ENCODE data around the gene GARS1. TPM values are rescaled to one million over a fixed set of nuclear protein-coding genes. Genes with fewer than 3 reads are reported as not detected.

The GARS1 gene
- total RNA-seq, 1 donor from 2014 or later = 517 TPM

GRCh38 chr7:30598121-30598876 is 3.6 kb downstream of the GARS1 start:
- H3K27ac ChIP-seq (ENCODE audit: low read depth, low read length) = no peak overlapping the region
- peak overlapping the region; percentile 82 for H3K4me3 ChIP-seq (ENCODE audit: insufficient read depth, low read depth, low read length)
- Mint-ChIP-seq H3K27me3 (ENCODE audit: low read depth, unreplicated experiment) (no peaks in the 10 kb centered on the region), H3K4me1 (ENCODE audit: low read depth, unreplicated experiment) (peaks cover 8% of the 10 kb centered on the region), H3K4me3 (ENCODE audit: unreplicated experiment) (peak overlapping the region; percentile 97), H3K9me3 (ENCODE audit: unreplicated experiment) (no peaks in the 10 kb centered on the region), H3K36me3 (ENCODE audit: low read depth, unreplicated experiment) (peaks cover 44% of the 10 kb centered on the region), H3K27ac (ENCODE audit: unreplicated experiment) (peak overlapping the region; percentile 98)
- H3K27me3 ChIP-seq (ENCODE audit: insufficient read depth, low read length) = no peaks in the 10 kb centered on the region
- H3K9me3 ChIP-seq (ENCODE audit: insufficient read depth, low read depth, low read length) = no peaks in the 10 kb centered on the region
- peaks cover 14% of the 10 kb centered on the region for H3K4me1 ChIP-seq (ENCODE audit: insufficient read depth, low read length)
- no peak for TF ChIP-seq EZH2 (IDR thresholded peaks at IDR 0.05; ENCODE audit: insufficient read depth, low read length)
- TF ChIP-seq CTCF (IDR thresholded peaks at IDR 0.05; ENCODE audit: insufficient read depth, low read depth, low read length) = no peak
- H2AFZ ChIP-seq (ENCODE audit: low read depth, low read length) = no peak overlapping the region
- no peak overlapping the region for H3K9ac ChIP-seq (ENCODE audit: low read length)
- H3K4me2 ChIP-seq (ENCODE audit: low read length) = peak overlapping the region; percentile 96
- peaks cover 92% of the 10 kb centered on the region for H3K79me2 ChIP-seq (ENCODE audit: insufficient read depth, low read length)
- H3K36me3 ChIP-seq (ENCODE audit: insufficient read depth, low read length) = peaks cover 34% of the 10 kb centered on the region
- FAIRE-seq (no peak), DNase-seq (ENCODE audit: low read depth) (no peak)
- peaks cover 38% of the 10 kb centered on the region for H4K20me1 ChIP-seq (ENCODE audit: insufficient read depth, low read length)

GRCh38 chr7:30604901-30605300 is 10.2 kb downstream of the GARS1 start:
- Histone ChIP-seq H2AFZ (ENCODE audit: low read depth, low read length) (no peak overlapping the region), H3K36me3 (ENCODE audit: insufficient read depth, low read length) (peaks cover 81% of the 10 kb centered on the region), H4K20me1 (ENCODE audit: insufficient read depth, low read length) (peaks cover 64% of the 10 kb centered on the region), H3K79me2 (ENCODE audit: insufficient read depth, low read length) (peaks cover 87% of the 10 kb centered on the region), H3K4me2 (ENCODE audit: low read length) (no peak overlapping the region), H3K4me3 (ENCODE audit: insufficient read depth, low read depth, low read length) (no peak overlapping the region), H3K9me3 (ENCODE audit: insufficient read depth, low read depth, low read length) (no peaks in the 10 kb centered on the region), H3K27ac (ENCODE audit: low read depth, low read length) (no peak overlapping the region), H3K27me3 (ENCODE audit: insufficient read depth, low read length) (no peaks in the 10 kb centered on the region), H3K4me1 (ENCODE audit: insufficient read depth, low read length) (no peaks in the 10 kb centered on the region), H3K9ac (ENCODE audit: low read length) (no peak overlapping the region)
- no peak overlapping the region for H3K4me3 Mint-ChIP-seq (ENCODE audit: unreplicated experiment)
- no peaks in the 10 kb centered on the region for H3K27me3 Mint-ChIP-seq (ENCODE audit: low read depth, unreplicated experiment)
- DNase-seq (ENCODE audit: low read depth) = no peak
- peaks cover 52% of the 10 kb centered on the region for H3K36me3 Mint-ChIP-seq (ENCODE audit: low read depth, unreplicated experiment)
- peaks cover 35% of the 10 kb centered on the region for H3K4me1 Mint-ChIP-seq (ENCODE audit: low read depth, unreplicated experiment)
- no peak for FAIRE-seq
- peak overlapping the region; percentile 68 for H3K27ac Mint-ChIP-seq (ENCODE audit: unreplicated experiment)
- TF ChIP-seq CTCF (IDR thresholded peaks at IDR 0.05; ENCODE audit: insufficient read depth, low read depth, low read length) (no peak), EZH2 (IDR thresholded peaks at IDR 0.05; ENCODE audit: insufficient read depth, low read length) (no peak)
- no peaks in the 10 kb centered on the region for H3K9me3 Mint-ChIP-seq (ENCODE audit: unreplicated experiment)

GRCh38 chr7:30605832-30606231 is 11.2 kb downstream of the GARS1 start:
- H3K9me3 ChIP-seq (ENCODE audit: insufficient read depth, low read depth, low read length) = no peaks in the 10 kb centered on the region
- H3K4me3 ChIP-seq (ENCODE audit: insufficient read depth, low read depth, low read length) = no peak overlapping the region
- peaks cover 86% of the 10 kb centered on the region for H3K79me2 ChIP-seq (ENCODE audit: insufficient read depth, low read length)
- peaks cover 81% of the 10 kb centered on the region for H3K36me3 ChIP-seq (ENCODE audit: insufficient read depth, low read length)
- no peak for DNase-seq (ENCODE audit: low read depth)
- Mint-ChIP-seq H3K4me1 (ENCODE audit: low read depth, unreplicated experiment) (peaks cover 34% of the 10 kb centered on the region), H3K27me3 (ENCODE audit: low read depth, unreplicated experiment) (no peaks in the 10 kb centered on the region), H3K27ac (ENCODE audit: unreplicated experiment) (no peak overlapping the region), H3K36me3 (ENCODE audit: low read depth, unreplicated experiment) (peaks cover 48% of the 10 kb centered on the region), H3K4me3 (ENCODE audit: unreplicated experiment) (peak overlapping the region; percentile 2), H3K9me3 (ENCODE audit: unreplicated experiment) (no peaks in the 10 kb centered on the region)
- H3K27ac ChIP-seq (ENCODE audit: low read depth, low read length) = no peak overlapping the region
- no peak for FAIRE-seq
- TF ChIP-seq EZH2 (IDR thresholded peaks at IDR 0.05; ENCODE audit: insufficient read depth, low read length) = no peak
- TF ChIP-seq CTCF (IDR thresholded peaks at IDR 0.05; ENCODE audit: insufficient read depth, low read depth, low read length) = no peak
- peaks cover 62% of the 10 kb centered on the region for H4K20me1 ChIP-seq (ENCODE audit: insufficient read depth, low read length)
- H2AFZ ChIP-seq (ENCODE audit: low read depth, low read length) = no peak overlapping the region
- H3K4me2 ChIP-seq (ENCODE audit: low read length) = no peak overlapping the region
- no peak overlapping the region for H3K9ac ChIP-seq (ENCODE audit: low read length)
- H3K4me1 ChIP-seq (ENCODE audit: insufficient read depth, low read length) = no peaks in the 10 kb centered on the region
- H3K27me3 ChIP-seq (ENCODE audit: insufficient read depth, low read length) = no peaks in the 10 kb centered on the region
